ENCODE data around the gene ABHD17A. TPM values are rescaled to one million over a fixed set of nuclear protein-coding genes. Genes with fewer than 3 reads are reported as not detected.

The ABHD17A gene
- total RNA-seq, 2 donors from 2014 or later, result 60.8 to 66.1 TPM

GRCh38 chr19:1847348-1847683, 38.0 kb downstream of the ABHD17A start:
- intact Hi-C loops (cut with DNase I), result no loop called here
- no peak for ATAC-seq
- no peak for DNase-seq

- ATAC-seq (no peak), DNase-seq (no peak)
- intact Hi-C loops (cut with DNase I), result no loop called here
These were observed 38.6 kb downstream of the ABHD17A start for GRCh38 chr19:1846517-1847204.

- no peak for DNase-seq
- intact Hi-C loops (cut with DNase I), result no loop called here
- no peak for ATAC-seq
These were observed 39.7 kb downstream of the ABHD17A start for GRCh38 chr19:1845642-1846041.

- ATAC-seq, result no peak
- DNase-seq, result no peak
- intact Hi-C loops (cut with DNase I), result no loop called here
These were observed 40.2 kb downstream of the ABHD17A start for GRCh38 chr19:1845125-1845515.

GRCh38 chr19:1844513-1845124, 40.7 kb downstream of the ABHD17A start:
- ATAC-seq (no peak), DNase-seq (no peak)
- intact Hi-C loops (cut with DNase I), result no loop called here

- intact Hi-C loops (cut with DNase I), result no loop called here
- DNase-seq (no peak), ATAC-seq (no peak)
These were observed 41.5 kb downstream of the ABHD17A start for GRCh38 chr19:1843646-1844394.

- ATAC-seq (no peak), DNase-seq (no peak)
- intact Hi-C loops (cut with DNase I), result no loop called here
These were observed 42.2 kb downstream of the ABHD17A start for GRCh38 chr19:1843116-1843515.

GRCh38 chr19:1841209-1841924, 43.9 kb downstream of the ABHD17A start:
- ATAC-seq (no peak), DNase-seq (no peak)
- intact Hi-C loops (cut with DNase I), result no loop called here

GRCh38 chr19:1840541-1841115, 44.7 kb downstream of the ABHD17A start:
- peak; percentile 71 for DNase-seq
- peak; percentile 43 to 45 for ATAC-seq
- intact Hi-C loops (cut with DNase I), result no loop called here

- DNase-seq (no peak), ATAC-seq (no peak)
- intact Hi-C loops (cut with DNase I), result no loop called here
These were observed 45.4 kb downstream of the ABHD17A start for GRCh38 chr19:1839658-1840540.

GRCh38 chr19:1837625-1838105, 47.6 kb downstream of the ABHD17A start:
- intact Hi-C loops (cut with DNase I), result no loop called here
- no peak for DNase-seq
- peak; percentile 20 to 21 for ATAC-seq

- DNase-seq, result no peak
- intact Hi-C loops (cut with DNase I), result no loop called here
- ATAC-seq, result no peak
These were observed 48.1 kb downstream of the ABHD17A start for GRCh38 chr19:1837222-1837565.

GRCh38 chr19:1836458-1837221, 48.7 kb downstream of the ABHD17A start:
- intact Hi-C loops (cut with DNase I), result no loop called here

GRCh38 chr19:1833540-1833939, 51.8 kb downstream of the ABHD17A start:
- intact Hi-C loops (cut with DNase I), result no loop called here
- no peak for DNase-seq
- ATAC-seq, result peak; percentile 17 to 31

More at GRCh38 chr19:1836458-1837221, 48.7 kb downstream of the ABHD17A start:
- DNase-seq, result no peak
- no peak for ATAC-seq

GRCh38 chr19:1832046-1832663, 53.1 kb downstream of the ABHD17A start:
- intact Hi-C loops (cut with DNase I), result no loop called here
- no peak for ATAC-seq

GRCh38 chr19:1830978-1831377, 54.3 kb downstream of the ABHD17A start:
- intact Hi-C loops (cut with DNase I), result no loop called here
- DNase-seq (no peak), ATAC-seq (no peak)

More at GRCh38 chr19:1832046-1832663, 53.1 kb downstream of the ABHD17A start:
- no peak for DNase-seq

GRCh38 chr19:1830568-1830967, 54.7 kb downstream of the ABHD17A start:
- DNase-seq (no peak), ATAC-seq (no peak)
- intact Hi-C loops (cut with DNase I), result no loop called here

All from left cardiac atrium (tissue), 4 donors.